ENCODE data around the gene NSDHL. TPM values are rescaled to one million over a fixed set of nuclear protein-coding genes. Genes with fewer than 3 reads are reported as not detected.

NSDHL gene
- total and polyA plus RNA-seq, 10 donors = 6.1 to 11.2 (median 9.0) TPM

DNA sequence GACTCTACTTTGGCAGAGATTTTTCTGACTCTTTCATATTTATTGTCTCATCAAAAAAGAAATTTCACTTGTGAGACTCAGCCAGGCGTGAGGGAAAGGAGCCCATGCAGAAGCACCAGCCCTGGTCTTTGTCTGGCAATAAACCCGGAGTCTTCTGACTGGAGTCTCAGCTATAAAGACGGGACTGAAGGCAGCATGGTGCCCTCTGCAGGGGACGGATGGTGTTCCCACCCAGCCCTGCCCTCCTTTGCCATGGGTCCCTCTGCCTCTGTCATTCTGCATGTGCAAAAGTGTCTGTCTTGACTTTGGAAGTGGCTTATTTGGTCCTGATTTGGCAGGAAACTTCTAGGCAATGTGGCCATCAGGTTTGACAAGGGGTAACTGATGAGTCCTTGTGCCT is 81.2 kb downstream of the NSDHL start:
- 50 to 82% (median 61%) methylated on average over 1 to 4 of the region's 4 CpGs for WGBS, 5 donors
- DNase-seq = no peak
- Histone ChIP-seq H3K27me3 (replicated peaks in 1 of 7) (peaks cover 0 to 7% (median 0%) of the 10 kb centered on the region in 7 donors), H3K9me3 (no peaks in the 10 kb centered on the region), H3K4me1 (no peaks in the 10 kb centered on the region), H3K4me3 (no peak overlapping the region), H3K27ac (no peak overlapping the region), H3K36me3 (no peaks in the 10 kb centered on the region)
- TF ChIP-seq, protein P1, sequence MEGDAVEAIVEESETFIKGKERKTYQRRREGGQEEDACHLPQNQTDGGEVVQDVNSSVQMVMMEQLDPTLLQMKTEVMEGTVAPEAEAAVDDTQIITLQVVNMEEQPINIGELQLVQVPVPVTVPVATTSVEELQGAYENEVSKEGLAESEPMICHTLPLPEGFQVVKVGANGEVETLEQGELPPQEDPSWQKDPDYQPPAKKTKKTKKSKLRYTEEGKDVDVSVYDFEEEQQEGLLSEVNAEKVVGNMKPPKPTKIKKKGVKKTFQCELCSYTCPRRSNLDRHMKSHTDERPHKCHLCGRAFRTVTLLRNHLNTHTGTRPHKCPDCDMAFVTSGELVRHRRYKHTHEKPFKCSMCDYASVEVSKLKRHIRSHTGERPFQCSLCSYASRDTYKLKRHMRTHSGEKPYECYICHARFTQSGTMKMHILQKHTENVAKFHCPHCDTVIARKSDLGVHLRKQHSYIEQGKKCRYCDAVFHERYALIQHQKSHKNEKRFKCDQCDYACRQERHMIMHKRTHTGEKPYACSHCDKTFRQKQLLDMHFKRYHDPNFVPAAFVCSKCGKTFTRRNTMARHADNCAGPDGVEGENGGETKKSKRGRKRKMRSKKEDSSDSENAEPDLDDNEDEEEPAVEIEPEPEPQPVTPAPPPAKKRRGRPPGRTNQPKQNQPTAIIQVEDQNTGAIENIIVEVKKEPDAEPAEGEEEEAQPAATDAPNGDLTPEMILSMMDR (IDR thresholded peaks at IDR 0.05 in 8 of 11, conservative IDR thresholded peaks at IDR 0.05 in 3 of 11) = no peak
- no peak for TF ChIP-seq POLR2AphosphoS5 (IDR thresholded peaks at IDR 0.05)
- TF ChIP-seq POLR2A (IDR thresholded peaks at IDR 0.05) = no peak
- intact Hi-C loops (cut with DNase I; ENCODE audit: low total_unique reads) = no loop called here

DNA sequence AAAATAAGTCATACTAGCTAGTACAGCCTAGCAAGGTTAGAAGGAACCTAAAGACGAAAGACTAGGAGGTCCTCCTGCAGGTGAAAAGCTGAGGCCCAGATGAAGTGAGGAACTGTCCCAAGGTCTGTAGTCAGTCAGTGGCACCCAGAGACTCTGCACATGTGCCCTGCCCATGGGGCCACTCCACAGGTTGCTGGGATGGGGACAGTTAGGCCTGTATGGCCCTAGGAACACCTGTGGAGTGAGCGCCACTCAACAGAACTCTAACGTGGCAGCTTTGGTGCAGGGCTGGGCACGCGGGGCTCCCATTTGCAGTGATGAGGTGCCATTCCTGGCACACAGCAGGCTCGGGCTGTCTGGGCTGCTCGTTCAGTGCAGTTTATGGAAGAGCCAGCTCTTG is 81.8 kb downstream of the NSDHL start:
- Histone ChIP-seq H3K4me3 (no peak overlapping the region), H3K36me3 (no peaks in the 10 kb centered on the region), H3K9me3 (no peaks in the 10 kb centered on the region), H3K27me3 (replicated peaks in 1 of 7) (peaks cover 0 to 10% (median 0%) of the 10 kb centered on the region in 7 donors), H3K4me1 (no peaks in the 10 kb centered on the region), H3K27ac (no peak overlapping the region)
- DNase-seq = no peak
- intact Hi-C loops (cut with DNase I; ENCODE audit: low total_unique reads) = no loop called here
- WGBS, 5 donors = 72 to 100% (median 75%) methylated on average over 1 to 7 of the region's 7 CpGs
- TF ChIP-seq, protein P1 (IDR thresholded peaks at IDR 0.05 in 8 of 11, conservative IDR thresholded peaks at IDR 0.05 in 3 of 11) = no peak
- TF ChIP-seq POLR2A (IDR thresholded peaks at IDR 0.05) (no peak), POLR2AphosphoS5 (IDR thresholded peaks at IDR 0.05) (no peak)

DNA sequence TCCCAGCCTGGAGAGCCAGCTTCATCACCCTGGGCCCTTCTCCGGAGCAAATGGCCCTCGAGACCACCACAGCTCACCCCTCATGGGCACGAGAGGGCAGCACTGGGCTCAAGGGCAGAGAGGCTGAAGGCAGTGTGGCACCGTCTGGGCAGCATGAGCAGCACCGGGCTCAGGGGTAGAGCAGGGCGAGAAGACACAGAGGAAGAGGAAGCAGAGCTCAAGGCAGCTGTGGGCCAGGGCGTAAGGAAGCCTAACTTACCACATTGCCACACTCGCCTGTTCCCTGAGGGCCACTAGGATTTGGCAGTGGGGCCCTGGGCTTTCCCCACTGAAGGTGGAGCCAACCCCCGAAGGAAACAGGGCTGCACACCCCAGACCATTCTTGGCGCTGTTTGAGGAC is 82.5 kb downstream of the NSDHL start:
- Histone ChIP-seq H3K4me1 (peaks cover 0 to 5% (median 0%) of the 10 kb centered on the region in 6 donors), H3K4me3 (no peak overlapping the region), H3K27me3 (replicated peaks in 1 of 7) (peaks cover 0 to 10% (median 0%) of the 10 kb centered on the region in 7 donors), H3K9me3 (no peaks in the 10 kb centered on the region), H3K36me3 (no peaks in the 10 kb centered on the region), H3K27ac (no peak overlapping the region)
- 33 to 63% (median 49%) methylated on average over 2 to 10 of the region's 10 CpGs for WGBS, 5 donors
- intact Hi-C loops (cut with DNase I; ENCODE audit: low total_unique reads) = no loop called here
- TF ChIP-seq POLR2A (IDR thresholded peaks at IDR 0.05) = no peak
- no peak for TF ChIP-seq POLR2AphosphoS5 (IDR thresholded peaks at IDR 0.05)
- TF ChIP-seq, protein P1 (IDR thresholded peaks at IDR 0.05 in 8 of 11, conservative IDR thresholded peaks at IDR 0.05 in 3 of 11) = no peak
- DNase-seq = no peak

DNA sequence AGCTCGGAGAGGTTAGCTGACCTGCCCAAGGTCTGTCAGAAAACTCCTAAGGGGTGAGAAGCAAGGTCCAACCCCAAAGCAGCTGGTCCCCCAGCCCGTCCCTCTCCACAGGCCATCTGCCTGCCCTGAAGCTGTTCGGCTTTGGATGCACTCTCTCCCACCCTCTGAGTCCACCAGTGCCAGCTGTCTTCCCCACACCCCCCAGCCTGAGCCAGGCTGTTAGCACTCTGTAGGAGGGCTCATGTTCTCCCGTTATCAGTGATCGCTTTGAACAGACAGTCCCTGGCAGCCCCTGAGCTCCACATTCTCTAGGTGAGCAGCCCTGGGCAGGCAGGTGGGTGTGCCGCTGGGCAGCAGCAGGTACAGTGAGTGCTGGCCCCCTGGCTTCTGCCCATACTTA is 83.0 kb downstream of the NSDHL start:
- Histone ChIP-seq H3K4me1 (peaks cover 0 to 7% (median 0%) of the 10 kb centered on the region in 6 donors), H3K36me3 (no peaks in the 10 kb centered on the region), H3K27me3 (replicated peaks in 1 of 7) (peaks cover 0 to 10% (median 0%) of the 10 kb centered on the region in 7 donors), H3K4me3 (no peak overlapping the region), H3K27ac (no peak overlapping the region), H3K9me3 (no peaks in the 10 kb centered on the region)
- DNase-seq = no peak
- WGBS, 5 donors = 55 to 98% (median 82%) methylated on average over 2 to 6 of the region's 6 CpGs
- intact Hi-C loops (cut with DNase I; ENCODE audit: low total_unique reads) = no loop called here
- TF ChIP-seq, protein P1 (IDR thresholded peaks at IDR 0.05 in 8 of 11, conservative IDR thresholded peaks at IDR 0.05 in 3 of 11) = no peak
- TF ChIP-seq POLR2AphosphoS5 (IDR thresholded peaks at IDR 0.05) (no peak), POLR2A (IDR thresholded peaks at IDR 0.05) (no peak)

Data from spleen (tissue), 11 donors.